ENCODE results near the gene CA10.

CA10 gene

GRCh38 chr17:51709694-51710633 lies 448.6 kb downstream of the CA10 start:
- TF ChIP-seq POLR2AphosphoS5 (IDR thresholded peaks at IDR 0.05; ENCODE audit: low read depth, low read length) (no peak), SIN3A (IDR thresholded peaks at IDR 0.05; ENCODE audit: borderline replicate concordance, insufficient read depth, low read length) (no peak), FOXP2 (optimal IDR thresholded peaks at IDR 0.05; ENCODE audit: borderline replicate concordance, extremely low read depth, extremely low read length, insufficient read depth) (no peak), TAF1 (IDR thresholded peaks at IDR 0.05; ENCODE audit: borderline replicate concordance, insufficient read depth, low read length) (no peak)
- TF ChIP-seq, protein P1, sequence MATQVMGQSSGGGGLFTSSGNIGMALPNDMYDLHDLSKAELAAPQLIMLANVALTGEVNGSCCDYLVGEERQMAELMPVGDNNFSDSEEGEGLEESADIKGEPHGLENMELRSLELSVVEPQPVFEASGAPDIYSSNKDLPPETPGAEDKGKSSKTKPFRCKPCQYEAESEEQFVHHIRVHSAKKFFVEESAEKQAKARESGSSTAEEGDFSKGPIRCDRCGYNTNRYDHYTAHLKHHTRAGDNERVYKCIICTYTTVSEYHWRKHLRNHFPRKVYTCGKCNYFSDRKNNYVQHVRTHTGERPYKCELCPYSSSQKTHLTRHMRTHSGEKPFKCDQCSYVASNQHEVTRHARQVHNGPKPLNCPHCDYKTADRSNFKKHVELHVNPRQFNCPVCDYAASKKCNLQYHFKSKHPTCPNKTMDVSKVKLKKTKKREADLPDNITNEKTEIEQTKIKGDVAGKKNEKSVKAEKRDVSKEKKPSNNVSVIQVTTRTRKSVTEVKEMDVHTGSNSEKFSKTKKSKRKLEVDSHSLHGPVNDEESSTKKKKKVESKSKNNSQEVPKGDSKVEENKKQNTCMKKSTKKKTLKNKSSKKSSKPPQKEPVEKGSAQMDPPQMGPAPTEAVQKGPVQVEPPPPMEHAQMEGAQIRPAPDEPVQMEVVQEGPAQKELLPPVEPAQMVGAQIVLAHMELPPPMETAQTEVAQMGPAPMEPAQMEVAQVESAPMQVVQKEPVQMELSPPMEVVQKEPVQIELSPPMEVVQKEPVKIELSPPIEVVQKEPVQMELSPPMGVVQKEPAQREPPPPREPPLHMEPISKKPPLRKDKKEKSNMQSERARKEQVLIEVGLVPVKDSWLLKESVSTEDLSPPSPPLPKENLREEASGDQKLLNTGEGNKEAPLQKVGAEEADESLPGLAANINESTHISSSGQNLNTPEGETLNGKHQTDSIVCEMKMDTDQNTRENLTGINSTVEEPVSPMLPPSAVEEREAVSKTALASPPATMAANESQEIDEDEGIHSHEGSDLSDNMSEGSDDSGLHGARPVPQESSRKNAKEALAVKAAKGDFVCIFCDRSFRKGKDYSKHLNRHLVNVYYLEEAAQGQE (IDR thresholded peaks at IDR 0.05; ENCODE audit: insufficient read depth in 1 of 2, low read depth in 2 of 2, low read length in 2 of 2) = no peak

- TF ChIP-seq POLR2AphosphoS5 (IDR thresholded peaks at IDR 0.05; ENCODE audit: low read depth, low read length) (no peak), SIN3A (IDR thresholded peaks at IDR 0.05; ENCODE audit: borderline replicate concordance, insufficient read depth, low read length) (no peak), TAF1 (IDR thresholded peaks at IDR 0.05; ENCODE audit: borderline replicate concordance, insufficient read depth, low read length) (no peak), FOXP2 (optimal IDR thresholded peaks at IDR 0.05; ENCODE audit: borderline replicate concordance, extremely low read depth, extremely low read length, insufficient read depth) (no peak)
- TF ChIP-seq, protein P1 (IDR thresholded peaks at IDR 0.05; ENCODE audit: insufficient read depth in 1 of 2, low read depth in 2 of 2, low read length in 2 of 2) = no peak
Observed at GRCh38 chr17:51707216-51707615, 451.3 kb downstream of the CA10 start.

DNA sequence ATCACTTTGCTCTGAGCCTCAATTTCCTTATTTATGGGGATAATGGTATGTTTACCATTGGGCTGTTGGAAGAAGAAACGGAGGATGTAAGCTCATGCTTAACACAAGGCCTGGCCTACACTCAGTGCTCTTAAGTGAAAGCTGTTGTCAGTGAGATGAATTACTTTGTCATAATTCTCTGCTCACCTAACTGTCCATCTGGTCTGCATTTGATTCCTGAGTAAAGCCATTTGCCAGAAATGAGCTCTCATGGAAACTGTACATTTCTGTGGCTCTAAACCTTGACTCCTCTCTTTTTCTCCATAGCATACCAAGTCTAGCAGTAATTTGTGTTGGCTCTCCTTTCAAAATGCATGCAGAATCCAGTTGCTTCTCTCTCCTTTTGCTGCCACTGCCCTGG lies 452.4 kb downstream of the CA10 start:
- TF ChIP-seq POLR2AphosphoS5 (IDR thresholded peaks at IDR 0.05; ENCODE audit: low read depth, low read length) (no peak), FOXP2 (optimal IDR thresholded peaks at IDR 0.05; ENCODE audit: borderline replicate concordance, extremely low read depth, extremely low read length, insufficient read depth) (no peak), SIN3A (IDR thresholded peaks at IDR 0.05; ENCODE audit: borderline replicate concordance, insufficient read depth, low read length) (no peak), TAF1 (IDR thresholded peaks at IDR 0.05; ENCODE audit: borderline replicate concordance, insufficient read depth, low read length) (no peak)
- TF ChIP-seq, protein P1 (IDR thresholded peaks at IDR 0.05; ENCODE audit: insufficient read depth in 1 of 2, low read depth in 2 of 2, low read length in 2 of 2) = no peak

DNA sequence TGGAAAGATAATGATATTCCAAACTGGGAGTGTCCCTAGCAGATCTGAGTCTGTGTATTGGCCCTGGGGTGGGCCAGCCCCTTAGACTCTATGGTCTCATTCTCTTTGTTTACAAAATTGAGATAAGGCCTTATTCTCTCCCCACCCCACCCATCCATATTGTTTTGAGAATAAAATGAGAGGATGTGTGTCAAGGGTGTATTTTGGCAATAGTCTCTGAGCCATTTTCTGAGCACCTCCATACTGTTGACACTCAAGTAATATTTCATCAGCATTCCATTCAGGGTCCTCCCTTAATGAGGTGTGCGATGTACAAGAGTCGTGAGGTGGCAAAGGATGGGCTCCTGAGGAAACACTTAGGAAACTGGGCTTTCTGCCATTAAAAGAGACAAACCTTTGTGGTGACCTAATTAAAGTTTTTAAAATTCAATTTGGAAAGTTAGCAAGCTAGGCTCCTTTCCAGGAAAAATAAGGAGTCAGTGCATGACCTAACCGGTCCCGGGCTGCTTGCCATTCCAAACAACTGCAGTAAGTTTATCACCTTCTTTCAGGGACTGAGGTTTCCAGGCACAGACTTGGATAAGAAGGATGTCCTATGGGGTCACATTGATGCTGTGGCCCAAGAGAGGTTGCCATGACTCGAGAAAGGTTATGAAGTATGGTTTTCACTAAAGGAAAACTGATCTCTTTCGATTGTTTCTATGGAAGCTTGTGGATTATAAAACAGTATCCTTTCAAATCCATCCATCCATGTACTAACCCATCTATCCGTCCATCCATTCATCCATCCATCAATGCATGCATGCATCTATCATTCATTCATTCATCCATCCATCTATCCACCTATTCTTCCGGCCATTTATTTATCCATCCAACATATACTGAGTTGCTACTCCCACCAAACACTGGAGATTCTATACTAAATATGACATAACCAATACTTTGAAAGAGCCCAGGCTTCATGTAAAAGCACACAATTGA lies 454.9 kb downstream of the CA10 start:
- TF ChIP-seq TAF1 (IDR thresholded peaks at IDR 0.05; ENCODE audit: borderline replicate concordance, insufficient read depth, low read length) (peak; percentile 36; the same call in 1 of the 2 replicates), FOXP2 (optimal IDR thresholded peaks at IDR 0.05; ENCODE audit: borderline replicate concordance, extremely low read depth, extremely low read length, insufficient read depth) (no peak), SIN3A (IDR thresholded peaks at IDR 0.05; ENCODE audit: borderline replicate concordance, insufficient read depth, low read length) (peak; percentile 94; the same call in 1 of the 2 replicates), POLR2AphosphoS5 (IDR thresholded peaks at IDR 0.05; ENCODE audit: low read depth, low read length) (no peak)
- TF ChIP-seq, protein P1 (IDR thresholded peaks at IDR 0.05; ENCODE audit: insufficient read depth in 1 of 2, low read depth in 2 of 2, low read length in 2 of 2) = no peak

Data from PFSK-1 (cell line).